Stimulated activated CD4-positive, alpha-beta T cell treated with anti-CD3 and anti-CD28 coated beads, Interleukin-2, amount 100 ng/mL, for 24 hours (primary cell): ENCODE measurements around the gene NCAPD2.

Experiments
- DNase-seq, 2 donors: peaks; one replicate each; pipeline ENCODE4 v3.0.0-alpha.2; 2020

Gene NCAPD2

DNA sequence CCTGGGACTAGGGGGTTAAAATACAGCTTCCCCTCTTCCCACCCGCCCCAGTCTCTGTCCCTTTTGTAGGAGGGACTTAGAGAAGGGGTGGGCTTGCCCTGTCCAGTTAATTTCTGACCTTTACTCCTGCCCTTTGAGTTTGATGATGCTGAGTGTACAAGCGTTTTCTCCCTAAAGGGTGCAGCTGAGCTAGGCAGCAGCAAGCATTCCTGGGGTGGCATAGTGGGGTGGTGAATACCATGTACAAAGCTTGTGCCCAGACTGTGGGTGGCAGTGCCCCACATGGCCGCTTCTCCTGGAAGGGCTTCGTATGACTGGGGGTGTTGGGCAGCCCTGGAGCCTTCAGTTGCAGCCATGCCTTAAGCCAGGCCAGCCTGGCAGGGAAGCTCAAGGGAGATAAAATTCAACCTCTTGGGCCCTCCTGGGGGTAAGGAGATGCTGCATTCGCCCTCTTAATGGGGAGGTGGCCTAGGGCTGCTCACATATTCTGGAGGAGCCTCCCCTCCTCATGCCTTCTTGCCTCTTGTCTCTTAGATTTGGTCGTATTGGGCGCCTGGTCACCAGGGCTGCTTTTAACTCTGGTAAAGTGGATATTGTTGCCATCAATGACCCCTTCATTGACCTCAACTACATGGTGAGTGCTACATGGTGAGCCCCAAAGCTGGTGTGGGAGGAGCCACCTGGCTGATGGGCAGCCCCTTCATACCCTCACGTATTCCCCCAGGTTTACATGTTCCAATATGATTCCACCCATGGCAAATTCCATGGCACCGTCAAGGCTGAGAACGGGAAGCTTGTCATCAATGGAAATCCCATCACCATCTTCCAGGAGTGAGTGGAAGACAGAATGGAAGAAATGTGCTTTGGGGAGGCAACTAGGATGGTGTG is 42.3 kb downstream of the NCAPD2 start:
- peak in 1 of 2 donors; percentile 45 for DNase-seq

DNA sequence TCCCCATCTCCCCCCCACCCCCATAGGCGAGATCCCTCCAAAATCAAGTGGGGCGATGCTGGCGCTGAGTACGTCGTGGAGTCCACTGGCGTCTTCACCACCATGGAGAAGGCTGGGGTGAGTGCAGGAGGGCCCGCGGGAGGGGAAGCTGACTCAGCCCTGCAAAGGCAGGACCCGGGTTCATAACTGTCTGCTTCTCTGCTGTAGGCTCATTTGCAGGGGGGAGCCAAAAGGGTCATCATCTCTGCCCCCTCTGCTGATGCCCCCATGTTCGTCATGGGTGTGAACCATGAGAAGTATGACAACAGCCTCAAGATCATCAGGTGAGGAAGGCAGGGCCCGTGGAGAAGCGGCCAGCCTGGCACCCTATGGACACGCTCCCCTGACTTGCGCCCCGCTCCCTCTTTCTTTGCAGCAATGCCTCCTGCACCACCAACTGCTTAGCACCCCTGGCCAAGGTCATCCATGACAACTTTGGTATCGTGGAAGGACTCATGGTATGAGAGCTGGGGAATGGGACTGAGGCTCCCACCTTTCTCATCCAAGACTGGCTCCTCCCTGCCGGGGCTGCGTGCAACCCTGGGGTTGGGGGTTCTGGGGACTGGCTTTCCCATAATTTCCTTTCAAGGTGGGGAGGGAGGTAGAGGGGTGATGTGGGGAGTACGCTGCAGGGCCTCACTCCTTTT is 43.1 kb downstream of the NCAPD2 start:
- peak in 1 of 2 donors; percentile 42 for DNase-seq

DNA sequence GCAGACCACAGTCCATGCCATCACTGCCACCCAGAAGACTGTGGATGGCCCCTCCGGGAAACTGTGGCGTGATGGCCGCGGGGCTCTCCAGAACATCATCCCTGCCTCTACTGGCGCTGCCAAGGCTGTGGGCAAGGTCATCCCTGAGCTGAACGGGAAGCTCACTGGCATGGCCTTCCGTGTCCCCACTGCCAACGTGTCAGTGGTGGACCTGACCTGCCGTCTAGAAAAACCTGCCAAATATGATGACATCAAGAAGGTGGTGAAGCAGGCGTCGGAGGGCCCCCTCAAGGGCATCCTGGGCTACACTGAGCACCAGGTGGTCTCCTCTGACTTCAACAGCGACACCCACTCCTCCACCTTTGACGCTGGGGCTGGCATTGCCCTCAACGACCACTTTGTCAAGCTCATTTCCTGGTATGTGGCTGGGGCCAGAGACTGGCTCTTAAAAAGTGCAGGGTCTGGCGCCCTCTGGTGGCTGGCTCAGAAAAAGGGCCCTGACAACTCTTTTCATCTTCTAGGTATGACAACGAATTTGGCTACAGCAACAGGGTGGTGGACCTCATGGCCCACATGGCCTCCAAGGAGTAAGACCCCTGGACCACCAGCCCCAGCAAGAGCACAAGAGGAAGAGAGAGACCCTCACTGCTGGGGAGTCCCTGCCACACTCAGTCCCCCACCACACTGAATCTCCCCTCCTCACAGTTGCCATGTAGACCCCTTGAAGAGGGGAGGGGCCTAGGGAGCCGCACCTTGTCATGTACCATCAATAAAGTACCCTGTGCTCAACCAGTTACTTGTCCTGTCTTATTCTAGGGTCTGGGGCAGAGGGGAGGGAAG is 43.9 kb downstream of the NCAPD2 start:
- peak; percentile 84 to 88 for DNase-seq

DNA sequence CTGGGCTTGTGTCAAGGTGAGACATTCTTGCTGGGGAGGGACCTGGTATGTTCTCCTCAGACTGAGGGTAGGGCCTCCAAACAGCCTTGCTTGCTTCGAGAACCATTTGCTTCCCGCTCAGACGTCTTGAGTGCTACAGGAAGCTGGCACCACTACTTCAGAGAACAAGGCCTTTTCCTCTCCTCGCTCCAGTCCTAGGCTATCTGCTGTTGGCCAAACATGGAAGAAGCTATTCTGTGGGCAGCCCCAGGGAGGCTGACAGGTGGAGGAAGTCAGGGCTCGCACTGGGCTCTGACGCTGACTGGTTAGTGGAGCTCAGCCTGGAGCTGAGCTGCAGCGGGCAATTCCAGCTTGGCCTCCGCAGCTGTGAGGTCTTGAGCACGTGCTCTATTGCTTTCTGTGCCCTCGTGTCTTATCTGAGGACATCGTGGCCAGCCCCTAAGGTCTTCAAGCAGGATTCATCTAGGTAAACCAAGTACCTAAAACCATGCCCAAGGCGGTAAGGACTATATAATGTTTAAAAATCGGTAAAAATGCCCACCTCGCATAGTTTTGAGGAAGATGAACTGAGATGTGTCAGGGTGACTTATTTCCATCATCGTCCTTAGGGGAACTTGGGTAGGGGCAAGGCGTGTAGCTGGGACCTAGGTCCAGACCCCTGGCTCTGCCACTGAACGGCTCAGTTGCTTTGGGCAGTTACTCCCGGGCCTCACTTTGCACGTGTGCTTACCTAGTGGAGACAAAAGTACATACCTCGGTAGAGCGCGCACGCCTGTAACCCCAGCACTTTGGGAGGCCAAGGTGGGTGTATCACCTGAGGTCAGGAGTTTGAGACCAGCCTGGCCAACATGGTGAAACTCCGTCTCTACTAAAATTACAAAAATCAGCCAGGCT is 44.8 kb downstream of the NCAPD2 start:
- DNase-seq = peak; percentile 41 to 63

DNA sequence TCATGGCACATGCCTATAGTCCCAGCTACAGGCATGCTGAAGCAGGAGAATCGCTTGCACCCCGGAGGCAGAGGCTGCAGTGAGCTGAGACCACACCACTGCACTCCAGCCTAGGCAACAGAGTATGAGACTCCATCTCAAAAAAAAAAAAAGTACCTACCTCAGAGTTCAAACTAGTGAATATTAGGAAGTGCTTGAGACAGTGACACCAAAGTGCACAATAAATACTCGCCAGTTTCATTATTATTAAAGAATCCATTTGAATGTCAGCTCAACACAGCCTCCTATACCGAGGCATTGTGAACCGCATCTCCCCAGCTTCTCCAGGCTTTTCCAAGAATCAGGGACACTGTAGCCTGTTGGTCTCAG is 45.4 kb downstream of the NCAPD2 start:
- DNase-seq = no peak

DNA sequence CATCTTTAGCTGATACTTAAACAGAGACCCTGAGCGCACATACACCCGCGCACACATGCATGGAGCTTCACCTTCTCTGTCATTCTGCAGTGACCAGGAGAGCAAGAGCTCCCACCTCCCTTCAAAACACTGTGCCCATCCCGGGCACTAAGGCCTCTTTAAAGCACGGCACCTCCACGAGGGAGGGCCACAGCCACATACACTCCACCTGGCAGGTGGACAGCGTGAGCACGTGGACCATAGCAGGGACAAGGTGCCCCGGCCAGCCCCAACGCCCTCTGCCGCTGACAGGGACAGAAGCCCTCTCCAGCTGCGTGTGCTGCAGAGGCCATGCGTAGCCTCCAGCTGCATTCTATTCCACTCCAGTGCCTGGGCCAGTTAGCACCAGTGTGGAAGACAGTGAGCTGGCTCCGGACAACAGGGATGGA is 45.8 kb downstream of the NCAPD2 start:
- peak in 1 of 2 donors; percentile 48 for DNase-seq

DNA sequence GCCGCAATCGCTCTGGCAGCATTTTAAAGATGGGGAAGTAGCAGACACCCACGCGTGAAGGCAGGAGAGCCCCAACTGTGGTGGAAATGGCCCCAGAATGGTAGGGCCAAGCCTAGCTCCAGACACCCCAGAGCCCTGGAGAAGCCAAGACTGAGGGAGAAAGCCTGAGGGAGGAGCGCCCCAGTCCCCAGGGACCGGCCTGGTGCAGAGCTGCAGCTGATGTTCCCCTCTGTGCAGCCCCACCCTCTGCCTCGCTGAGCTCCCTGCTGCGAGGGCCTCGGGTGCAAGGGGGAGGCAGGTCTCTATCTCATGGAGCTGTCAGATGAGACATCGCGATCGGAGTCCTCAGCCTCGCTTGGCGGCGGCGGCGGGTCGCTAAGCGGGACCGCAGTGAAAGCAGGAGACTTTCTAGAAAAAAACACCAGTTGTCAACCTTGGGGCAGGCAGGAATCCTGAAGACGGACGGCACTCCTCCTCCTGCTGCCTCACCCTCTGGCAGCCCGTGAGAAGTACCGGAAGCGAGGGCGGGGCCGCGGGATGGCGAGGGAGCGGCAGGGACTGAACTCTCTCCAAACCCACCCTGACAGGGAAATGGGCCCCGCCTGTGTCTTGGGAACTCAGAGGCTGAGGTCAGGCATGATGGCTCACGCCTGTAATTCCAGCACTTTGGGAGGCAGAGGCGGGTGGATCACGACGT is 46.4 kb downstream of the NCAPD2 start:
- DNase-seq = peak; percentile 60 to 73

DNA sequence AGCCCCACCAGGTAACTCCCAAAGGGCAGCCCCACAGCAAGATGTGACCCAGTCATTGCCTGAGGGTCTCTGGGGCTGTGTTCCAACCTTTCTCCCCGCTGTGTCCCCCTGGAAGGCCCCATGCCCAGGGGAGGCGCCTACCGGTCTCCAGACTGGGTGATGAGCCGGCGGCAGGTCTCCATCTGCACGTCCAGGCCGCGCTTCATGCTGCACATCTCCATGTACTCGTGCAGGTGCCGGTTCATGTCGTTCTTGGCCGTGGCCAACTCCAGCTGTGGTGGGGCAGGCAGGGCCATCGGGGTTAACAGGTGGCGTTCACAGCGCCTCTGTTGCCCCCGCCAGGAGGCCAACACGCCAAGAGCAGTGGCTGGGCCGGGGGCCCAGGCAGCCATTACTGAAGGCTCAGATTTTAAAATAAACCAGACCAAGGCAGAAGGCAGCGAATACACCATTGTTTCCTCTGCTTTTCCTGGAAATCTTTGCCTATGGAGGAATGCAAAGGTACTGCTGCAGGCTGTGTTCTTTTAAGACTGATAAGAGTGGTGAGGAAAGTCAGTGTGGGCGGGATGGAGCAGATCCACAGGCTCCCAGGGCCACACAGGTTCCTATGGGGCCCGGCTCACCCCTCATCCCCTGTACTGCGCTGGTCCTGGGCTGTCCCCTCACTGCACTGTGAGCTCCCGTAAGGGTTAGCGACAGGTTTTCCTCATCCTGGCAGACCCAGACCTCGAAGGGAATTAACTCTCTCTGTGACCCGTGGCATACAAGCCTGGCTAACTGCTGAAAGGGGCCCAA is 47.7 kb downstream of the NCAPD2 start:
- DNase-seq = no peak

DNA sequence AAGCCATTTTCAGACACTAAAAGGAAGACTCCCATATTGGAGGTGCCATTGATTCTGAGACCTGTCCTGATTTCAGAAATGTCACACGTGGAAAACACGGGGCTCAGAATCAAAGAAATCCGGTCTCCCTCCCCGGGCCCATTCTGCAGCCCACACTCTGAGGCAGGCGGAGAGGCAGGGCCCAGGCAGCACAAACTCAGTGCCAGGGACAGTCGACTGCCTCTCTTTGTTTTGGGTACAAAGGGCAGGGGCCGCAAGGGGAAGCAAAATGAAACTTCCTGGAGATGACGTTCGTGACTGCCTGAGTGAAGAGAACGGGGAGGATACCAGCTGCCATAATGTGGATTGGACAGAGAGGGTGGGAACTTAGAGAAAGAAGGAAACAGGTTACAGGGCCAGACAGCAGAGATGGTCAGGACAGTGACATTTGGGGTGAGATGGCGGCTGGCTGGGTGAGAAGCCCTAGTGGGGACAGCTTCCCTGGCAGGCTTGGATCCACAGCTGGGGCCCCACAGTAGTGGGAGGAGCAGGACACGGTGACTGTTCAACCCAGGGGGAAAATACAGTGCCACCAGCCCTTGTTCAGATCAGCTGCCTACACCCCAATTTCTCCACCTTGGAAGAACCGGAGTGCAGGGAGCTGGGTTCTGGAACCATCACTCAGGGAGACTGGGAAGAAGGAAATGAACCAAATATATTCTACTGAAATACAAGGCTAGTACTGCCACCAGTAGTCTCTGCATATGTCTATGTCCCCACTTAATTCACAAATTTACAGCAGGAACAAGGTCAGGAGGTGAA is 48.5 kb downstream of the NCAPD2 start:
- DNase-seq = no peak

DNA sequence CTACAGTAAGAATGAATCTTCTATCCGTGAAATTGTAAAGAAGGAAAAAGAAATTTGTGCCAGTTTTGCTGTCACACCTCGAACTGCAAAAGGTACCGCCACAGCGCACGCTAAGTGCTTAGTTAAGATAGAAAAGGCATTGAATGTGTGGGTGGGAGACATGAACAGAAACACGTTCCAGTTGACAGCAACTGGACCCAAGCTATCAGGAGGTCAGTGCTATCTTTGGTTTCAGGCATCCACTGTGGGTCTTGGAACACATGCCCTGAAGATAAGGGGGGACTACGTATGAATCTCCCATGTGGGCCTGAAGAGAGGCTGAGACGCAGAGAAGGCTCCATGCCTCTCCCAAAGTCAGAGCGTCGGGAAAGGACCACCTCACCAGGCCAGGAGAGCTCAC is 52.1 kb downstream of the NCAPD2 start:
- no peak for DNase-seq

DNA sequence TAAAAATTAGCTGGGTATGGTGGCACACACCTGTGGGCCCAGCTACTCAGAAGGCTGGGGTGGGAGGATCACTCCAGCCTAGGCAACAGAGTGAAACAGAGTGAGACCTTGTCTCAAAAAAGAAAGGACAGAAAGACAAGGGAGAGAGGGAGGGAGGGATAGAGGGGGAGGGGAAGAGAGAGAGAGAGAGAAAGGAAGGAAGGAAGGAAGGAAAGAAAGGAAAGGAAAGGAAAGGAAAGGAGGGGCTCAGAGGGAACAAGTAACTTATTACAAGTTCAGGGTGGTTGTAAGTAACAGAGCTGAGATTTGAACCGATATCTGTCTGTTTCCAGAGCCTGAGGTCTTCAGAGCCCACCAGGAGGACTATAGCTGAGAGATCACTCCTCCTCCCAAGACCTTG is 53.7 kb downstream of the NCAPD2 start:
- no peak for DNase-seq

DNA sequence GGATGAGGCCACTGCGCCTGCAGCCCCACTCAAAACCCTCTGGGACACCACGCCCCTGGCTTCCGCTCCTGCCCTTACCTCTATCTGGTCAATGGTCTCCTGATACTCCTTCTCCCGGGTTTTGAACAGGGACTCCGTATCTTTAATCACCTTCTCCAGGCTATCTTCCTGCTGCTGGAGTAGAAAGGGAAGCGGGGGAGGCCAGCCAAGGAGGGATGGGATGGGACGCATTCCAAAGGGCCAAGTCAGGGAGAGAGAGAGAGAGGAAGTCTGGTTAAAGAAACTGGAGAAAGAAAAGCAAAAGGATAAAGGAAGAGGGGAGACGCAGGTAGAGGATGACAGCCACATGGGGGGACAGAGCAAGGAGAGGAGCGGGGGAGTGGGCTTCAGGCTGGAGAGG is 54.1 kb downstream of the NCAPD2 start:
- no peak for DNase-seq

DNA sequence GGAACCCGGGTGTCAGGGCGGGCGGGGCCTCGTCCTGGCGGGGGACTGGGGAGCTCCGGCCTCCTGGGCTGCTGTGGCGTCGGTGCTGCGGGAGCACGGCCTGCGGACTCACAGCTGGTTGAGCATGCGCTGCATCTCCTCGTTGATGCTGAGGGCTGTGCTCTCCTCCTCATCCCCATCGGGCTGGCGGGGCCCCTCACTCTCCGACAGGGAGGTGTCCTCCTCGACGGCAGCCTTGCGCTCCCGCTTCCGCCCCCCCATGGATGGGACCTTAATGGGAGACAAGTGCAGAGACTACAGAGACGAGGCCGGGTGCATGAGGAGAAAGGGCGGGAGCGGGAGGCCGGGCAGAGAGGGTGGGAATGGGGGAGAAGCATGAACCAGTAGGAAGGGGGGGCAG is 54.7 kb downstream of the NCAPD2 start:
- no peak for DNase-seq

DNA sequence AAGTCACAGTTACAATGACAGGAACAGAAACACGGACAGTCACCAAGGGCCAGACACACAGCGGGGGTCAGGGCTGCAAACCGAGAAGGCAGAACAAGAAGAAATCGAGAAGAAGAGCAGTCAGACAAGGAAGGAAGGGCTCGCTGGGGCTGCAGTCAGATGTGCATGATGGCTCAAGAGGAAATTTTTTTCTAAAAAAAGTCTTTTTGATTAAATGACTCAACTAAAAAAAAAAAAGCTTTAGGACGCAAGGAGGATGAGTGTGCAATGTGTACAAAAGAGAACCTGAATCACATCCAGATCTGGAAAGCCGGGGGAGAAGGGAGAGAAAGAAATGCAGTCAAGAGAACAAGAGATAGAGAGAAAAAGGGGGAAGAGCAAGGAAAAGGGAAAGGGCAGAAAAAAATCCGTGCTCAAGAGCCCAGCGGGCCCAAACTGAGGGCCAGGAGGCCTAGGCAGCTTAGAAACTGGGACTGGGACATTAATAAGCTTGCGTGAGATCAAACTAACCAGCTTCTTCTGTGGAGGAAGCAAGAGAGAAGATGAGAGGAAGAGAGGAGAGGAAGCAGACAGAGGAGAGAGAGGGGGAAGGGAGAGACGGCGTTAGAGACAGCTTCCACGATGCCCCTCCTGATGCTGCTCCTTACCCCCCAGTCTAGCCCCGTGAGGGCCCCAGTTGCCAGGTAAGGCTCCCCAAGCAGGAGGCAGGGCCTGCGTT is 55.2 kb downstream of the NCAPD2 start:
- DNase-seq = no peak

DNA sequence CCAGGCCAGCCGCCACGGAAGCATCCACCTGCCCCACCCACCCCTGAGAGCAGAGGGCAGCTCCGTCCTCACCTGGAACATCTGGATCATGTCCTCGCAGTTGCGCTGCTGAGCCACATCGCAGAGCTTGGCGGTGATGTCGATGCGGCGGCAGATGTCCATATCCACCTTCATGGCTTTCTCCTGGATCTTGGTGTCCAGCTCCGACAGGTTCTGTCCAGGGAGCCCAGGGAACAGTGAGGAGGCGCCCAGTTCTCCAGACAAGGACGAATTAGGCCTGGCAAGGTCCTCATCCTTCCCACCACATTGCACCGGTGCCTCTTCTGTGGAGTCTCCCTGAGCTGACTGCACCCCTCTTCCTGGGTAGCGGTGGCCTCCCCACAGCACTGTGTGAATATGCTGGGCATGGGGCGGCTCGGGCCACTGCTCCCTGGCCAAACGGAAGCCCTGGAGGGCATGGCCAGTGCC is 55.8 kb downstream of the NCAPD2 start:
- no peak for DNase-seq

DNA sequence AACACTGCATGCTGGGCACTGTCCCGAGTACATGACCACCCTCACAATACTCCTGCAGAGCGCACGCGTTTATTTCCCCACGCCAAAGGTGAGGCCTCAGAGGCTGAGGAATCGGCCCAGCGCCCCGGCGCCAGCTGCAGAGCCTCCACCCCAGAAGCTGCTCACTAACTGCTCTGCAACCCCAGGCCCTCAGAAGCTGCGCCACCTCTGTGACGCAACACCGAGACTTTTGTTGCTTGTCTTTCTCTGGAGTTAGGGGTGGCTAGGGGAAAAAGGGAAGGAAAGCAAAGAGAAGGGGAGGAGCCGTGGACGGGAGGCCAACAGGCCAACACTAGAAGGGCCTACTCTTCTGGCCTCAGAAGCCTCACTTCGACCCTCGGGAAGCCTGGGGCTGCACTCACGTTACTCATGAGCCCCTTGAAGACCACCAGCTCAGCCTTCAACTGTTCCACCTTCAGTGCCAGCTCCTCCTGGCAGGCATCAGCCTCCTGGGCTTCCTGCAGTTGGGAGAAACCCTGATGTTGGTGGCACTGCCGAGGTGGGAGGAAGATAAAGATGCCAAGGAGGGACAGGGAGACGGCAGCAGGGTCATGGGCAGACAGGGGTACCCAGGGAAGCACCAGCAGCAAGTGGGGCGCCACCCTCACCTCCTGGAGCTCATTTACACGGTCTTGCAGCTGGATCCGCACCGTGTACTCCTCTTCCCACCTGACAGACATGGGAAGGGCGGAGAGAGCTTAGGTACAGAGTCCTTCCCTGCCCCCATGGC is 56.6 kb downstream of the NCAPD2 start:
- DNase-seq = no peak

DNA sequence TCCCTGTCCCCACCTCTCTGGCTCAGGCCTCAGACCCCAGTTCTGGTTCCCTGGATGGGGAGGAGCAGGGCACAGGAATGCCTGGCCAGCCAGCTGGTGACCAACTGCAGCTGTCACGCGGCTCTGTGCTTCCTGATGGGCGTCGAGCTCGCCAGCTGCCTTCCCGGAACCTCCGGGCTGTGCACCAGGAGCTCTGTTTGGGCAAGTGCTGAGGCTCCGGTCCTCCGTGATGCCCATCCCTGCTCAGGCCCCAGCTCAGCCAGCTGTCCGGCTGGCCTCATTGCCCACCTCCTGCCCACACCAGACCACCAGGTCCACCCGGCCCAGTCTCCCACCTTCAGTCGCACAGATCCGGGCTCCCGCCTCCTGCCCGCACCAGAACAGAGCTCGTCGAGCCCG is 57.2 kb downstream of the NCAPD2 start:
- no peak for DNase-seq

DNA sequence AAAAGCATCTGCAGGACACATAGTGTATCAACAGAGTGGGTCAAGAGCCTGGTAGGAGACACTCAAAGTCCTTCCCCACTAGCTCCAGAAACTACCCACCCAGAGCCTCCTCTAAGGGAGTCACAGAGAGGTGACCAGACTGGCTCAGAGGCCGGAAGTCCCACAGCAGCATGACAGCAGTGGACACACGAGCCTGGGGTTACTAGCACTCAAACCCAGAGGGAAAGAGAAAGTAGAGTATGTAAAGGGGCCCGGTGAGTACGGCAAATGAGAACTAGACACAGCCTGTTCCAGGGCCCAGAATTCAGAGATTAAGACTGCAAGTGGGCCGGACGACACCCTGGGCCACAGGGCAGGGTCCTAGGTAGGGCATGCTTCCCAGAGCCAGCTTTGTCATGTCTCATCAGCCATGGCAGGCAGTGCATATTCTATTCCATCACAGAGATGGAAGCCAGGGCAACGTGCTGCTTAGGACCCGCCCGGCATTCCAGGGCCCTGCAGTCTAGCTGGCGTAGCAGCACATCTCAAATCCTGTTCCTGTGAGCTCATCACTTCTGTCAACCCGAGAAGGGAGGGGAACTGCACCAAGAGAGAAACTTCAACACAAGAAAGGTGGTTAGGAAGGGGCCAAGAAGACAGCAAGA is 57.7 kb downstream of the NCAPD2 start:
- DNase-seq = no peak
